Nucleus accumbens (tissue), 56 donors: Measurements from ENCODE around the gene DLL3.

Experiments used
- DNase-seq, 56 donors: peaks; one replicate each; lab custom pipeline; 2025; lab: John Stamatoyannopoulos, UW

The DLL3 gene

GRCh38 chr19:39480337-39481228, 18.2 kb upstream of the DLL3 start, which contains the start of gene TIMM50:
TIMM50 (plus strand) TSS chr19:39480838; CDS start chr19:39480854, 16 bp downstream.
- peak in 55 of 56 donors; percentile 71 to 98 (median 92) for DNase-seq

- no peak for DNase-seq
Measured at GRCh38 chr19:39481229-39481545, 17.6 kb upstream of the DLL3 start.

GRCh38 chr19:39481676-39482075, 17.1 kb upstream of the DLL3 start:
- no peak for DNase-seq

GRCh38 chr19:39483141-39483540, 15.6 kb upstream of the DLL3 start:
- DNase-seq: no peak

- DNase-seq: no peak
Measured at GRCh38 chr19:39489756-39490155, 9.0 kb upstream of the DLL3 start.

GRCh38 chr19:39492225-39492624, 6.5 kb upstream of the DLL3 start:
- no peak for DNase-seq

- DNase-seq: no peak
Measured at GRCh38 chr19:39492788-39493187, 6.0 kb upstream of the DLL3 start.

- DNase-seq: no peak
Measured at GRCh38 chr19:39494661-39495060, 4.1 kb upstream of the DLL3 start.

- DNase-seq: no peak
Measured at GRCh38 chr19:39496063-39496462, 2.7 kb upstream of the DLL3 start.

- DNase-seq: peak in 1 of 56 donors; percentile 6
Measured at GRCh38 chr19:39497701-39497995, 1.1 kb upstream of the DLL3 start.

- peak in 31 of 56 donors; percentile 7 to 52 (median 20) for DNase-seq
Measured at GRCh38 chr19:39497996-39498797, 550 bp upstream of the DLL3 start.

- DNase-seq: no peak
Measured at GRCh38 chr19:39499932-39500331, 1.2 kb downstream of the DLL3 start.

GRCh38 chr19:39500543-39500942, 1.8 kb downstream of the DLL3 start:
- no peak for DNase-seq

- DNase-seq: no peak
Measured at GRCh38 chr19:39501340-39501739, 2.6 kb downstream of the DLL3 start.

GRCh38 chr19:39502640-39503417, 4.1 kb downstream of the DLL3 start:
- DNase-seq: peak in 3 of 56 donors; percentile 7 to 30 (median 13)

GRCh38 chr19:39506598-39506943, 7.8 kb downstream of the DLL3 start:
- no peak for DNase-seq

- peak in 27 of 56 donors; percentile 7 to 61 (median 20) for DNase-seq
Measured at GRCh38 chr19:39506944-39507714, 8.4 kb downstream of the DLL3 start.

GRCh38 chr19:39507715-39508364, 9.1 kb downstream of the DLL3 start:
- no peak for DNase-seq

- DNase-seq: no peak
Measured at GRCh38 chr19:39508629-39509028, 9.9 kb downstream of the DLL3 start.

- DNase-seq: no peak
Measured at GRCh38 chr19:39509233-39509632, 10.5 kb downstream of the DLL3 start.
